OCI-LY1 (cell line): ENCODE measurements around the gene TRPM6.

ENCODE experiments used
- H2AFZ ChIP-seq: fragments of 200-600 bp; sonication (generic), shearing (Covaris generic); 2 replicates; pipeline ENCODE4 v1.6.0; 2014; ENCODE audit warnings: antibody characterized with exemption, mild to moderate bottlenecking, low read length
- H3F3A ChIP-seq: fragments of 200-600 bp; sonication (generic), shearing (Covaris generic); 2 replicates; pipeline ENCODE4 v1.6.0; 2014; ENCODE audit warnings: mild to moderate bottlenecking, antibody characterized with exemption, low read length, moderate library complexity; ENCODE audit not compliant: insufficient read depth
- H3K27ac ChIP-seq: fragments of 200-600 bp; sonication (generic); 2 replicates; pipeline ENCODE4 v1.5.1; 2014; ENCODE audit warnings: low read length, mixed run types, mild to moderate bottlenecking, low read depth; ENCODE audit not compliant: poor library complexity, severe bottlenecking
- H3K27me3 ChIP-seq: fragments of 200-600 bp; sonication (generic); 2 replicates; pipeline ENCODE4 v1.6.0; 2014; ENCODE audit warnings: antibody characterized with exemption, mild to moderate bottlenecking, low read length, moderate library complexity; ENCODE audit not compliant: insufficient read depth
- H3K36me3 ChIP-seq: fragments of 200-600 bp; sonication (generic); 2 replicates; pipeline ENCODE4 v1.6.1; 2014; ENCODE audit warnings: mild to moderate bottlenecking, antibody characterized with exemption, low read length, moderate library complexity, mixed read lengths; ENCODE audit not compliant: insufficient read depth
- H3K4me1 ChIP-seq: fragments of 200-600 bp; sonication (generic); 2 replicates; pipeline ENCODE4 v1.5.1; 2014; ENCODE audit warnings: mild to moderate bottlenecking, low read length, moderate library complexity; ENCODE audit not compliant: insufficient read depth, severe bottlenecking
- H3K4me2 ChIP-seq: fragments of 200-600 bp; sonication (generic), shearing (Covaris generic); 2 replicates; pipeline ENCODE4 v1.6.1; 2014; ENCODE audit warnings: low read length
- H3K4me3 ChIP-seq: fragments of 200-600 bp; sonication (generic); 2 replicates; pipeline ENCODE4 v1.5.1; 2014; ENCODE audit warnings: low read length, low read depth, mild to moderate bottlenecking, mixed read lengths; ENCODE audit not compliant: poor library complexity, severe bottlenecking
- H3K79me2 ChIP-seq: fragments of 200-600 bp; shearing (Covaris generic); 2 replicates; pipeline ENCODE4 v1.6.1; 2016; ENCODE audit warnings: mixed run types, low read length, mixed read lengths; ENCODE audit not compliant: insufficient read depth
- H3K9ac ChIP-seq: fragments of 200-600 bp; sonication (generic), shearing (Covaris generic); 2 replicates; pipeline ENCODE4 v1.6.1; 2014; ENCODE audit warnings: mild to moderate bottlenecking, low read length, mixed read lengths
- H3K9me2 ChIP-seq: fragments of 200-600 bp; sonication (generic), shearing (Covaris generic); 2 replicates; pipeline ENCODE4 v1.6.1; 2014; ENCODE audit warnings: low read depth, mild to moderate bottlenecking, low read length, mixed read lengths
- H3K9me3 ChIP-seq: fragments of 200-600 bp; shearing (Covaris generic); 2 replicates; pipeline ENCODE4 v1.6.1; 2014; ENCODE audit warnings: low read length, mixed read lengths
- H4K20me1 ChIP-seq: fragments of 200-600 bp; sonication (generic), shearing (Covaris generic); 2 replicates; pipeline ENCODE4 v1.6.0; 2016; ENCODE audit warnings: mild to moderate bottlenecking, low read length; ENCODE audit not compliant: insufficient read depth
- CTCF ChIP-seq: fragments of 200-600 bp; sonication (generic), shearing (Covaris generic); IDR thresholded peaks from 2 replicates; pipeline ENCODE4 v1.5.1; 2017; ENCODE audit warnings: mild to moderate bottlenecking, antibody characterized with exemption, low read length, moderate library complexity, mixed read lengths
- EZH2 ChIP-seq: fragments of 200-600 bp; sonication (generic), shearing (Covaris generic); IDR thresholded peaks from 2 replicates; pipeline ENCODE4 v1.8.0; 2017; ENCODE audit warnings: borderline replicate concordance, mixed run types, mild to moderate bottlenecking, antibody characterized with exemption, low read length, moderate library complexity, mixed read lengths

Gene TRPM6

DNA sequence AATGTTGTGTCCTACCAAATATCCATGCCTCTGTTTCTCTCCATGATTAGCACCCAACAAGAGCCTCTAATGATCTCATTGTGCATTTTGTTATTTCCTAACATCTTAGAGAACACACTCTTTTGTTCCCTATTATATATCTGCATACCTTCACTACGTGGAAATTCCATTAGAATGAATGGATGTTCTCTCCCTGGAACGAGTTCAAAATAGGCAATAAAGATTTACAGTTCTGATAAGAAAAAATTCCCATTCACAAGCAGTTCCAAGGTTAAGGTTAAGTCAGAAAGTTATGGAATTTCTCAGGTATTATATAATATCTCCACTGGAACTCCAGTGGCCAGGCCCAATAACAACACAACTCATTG is 83.7 kb downstream of the TRPM6 start:
- TF ChIP-seq EZH2 (no peak), CTCF (no peak)
- Histone ChIP-seq H3K9ac (no peak overlapping the region), H3K9me3 (no peaks in the 10 kb centered on the region), H3K4me2 (no peak overlapping the region), H4K20me1 (no peaks in the 10 kb centered on the region), H3F3A (no peaks in the 10 kb centered on the region), H3K4me3 (no peak overlapping the region), H3K36me3 (no peaks in the 10 kb centered on the region), H3K9me2 (no peaks in the 10 kb centered on the region), H3K79me2 (no peaks in the 10 kb centered on the region), H2AFZ (no peak overlapping the region), H3K4me1 (no peaks in the 10 kb centered on the region), H3K27ac (no peak overlapping the region), H3K27me3 (no peaks in the 10 kb centered on the region)

- Histone ChIP-seq H4K20me1 (no peaks in the 10 kb centered on the region), H3K4me1 (no peaks in the 10 kb centered on the region), H3K9ac (no peak overlapping the region), H3K4me2 (no peak overlapping the region), H3F3A (no peaks in the 10 kb centered on the region), H3K4me3 (no peak overlapping the region), H3K27ac (no peak overlapping the region), H2AFZ (no peak overlapping the region), H3K9me2 (no peaks in the 10 kb centered on the region), H3K27me3 (no peaks in the 10 kb centered on the region), H3K79me2 (no peaks in the 10 kb centered on the region), H3K36me3 (no peaks in the 10 kb centered on the region), H3K9me3 (no peaks in the 10 kb centered on the region)
- TF ChIP-seq EZH2 (no peak), CTCF (no peak)
Observed at GRCh38 chr9:74803376-74804017, 84.2 kb downstream of the TRPM6 start.

DNA sequence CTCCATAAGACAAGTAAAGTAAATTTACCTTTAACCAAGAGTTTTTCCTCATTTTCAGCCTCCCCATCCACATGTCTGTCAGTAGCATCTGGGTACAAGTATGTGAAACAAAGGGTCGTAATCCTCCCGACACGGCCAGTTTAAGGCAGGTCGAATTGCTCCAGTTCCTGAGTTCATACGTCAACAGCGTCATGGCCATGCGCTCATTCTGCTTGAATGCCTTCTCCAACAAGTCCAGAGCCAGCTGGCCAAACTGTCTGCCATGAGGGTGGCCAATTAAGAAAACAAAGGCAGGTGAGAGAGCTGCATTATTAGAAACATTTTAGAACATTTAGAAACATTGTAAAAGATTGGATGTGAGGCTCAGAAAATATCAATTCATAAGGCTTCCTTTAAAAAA is 87.5 kb downstream of the TRPM6 start:
- no peak overlapping the region for H2AFZ ChIP-seq
- H3K36me3 ChIP-seq: no peaks in the 10 kb centered on the region

More for the DNA sequence above, 87.5 kb downstream of the TRPM6 start:
- Histone ChIP-seq H3K27ac (no peak overlapping the region), H3K9me3 (no peaks in the 10 kb centered on the region), H3K9ac (no peak overlapping the region), H3K4me2 (no peak overlapping the region), H3K79me2 (no peaks in the 10 kb centered on the region), H3K27me3 (no peaks in the 10 kb centered on the region), H3K4me1 (no peaks in the 10 kb centered on the region), H3F3A (no peaks in the 10 kb centered on the region), H3K9me2 (no peaks in the 10 kb centered on the region), H3K4me3 (no peak overlapping the region), H4K20me1 (no peaks in the 10 kb centered on the region)
- TF ChIP-seq EZH2 (no peak), CTCF (no peak)
